ENCODE measurements around the gene KDM4C.
A peak's percentile ranks its signal among the peaks of the same experiment; 100 is the strongest.

Gene KDM4C

GRCh38 chr9:6870149-6870548 lies 112.4 kb downstream of the KDM4C start:
- H3K4me1 Mint-ChIP-seq (ENCODE audit: low read depth in 2 of 2), result peaks cover 34 to 61% of the 10 kb centered on the region in 2 donors
- H3K4me3 Mint-ChIP-seq, result no peak overlapping the region
- ATAC-seq (replicated peaks) (no peak), DNase-seq (no peak)
- peaks cover 5% of the 10 kb centered on the region for H3K36me3 Mint-ChIP-seq (ENCODE audit: insufficient read depth)
- H3K9me3 Mint-ChIP-seq, result no peaks in the 10 kb centered on the region
- peak overlapping the region; percentile 24 to 75 for H3K27ac Mint-ChIP-seq
- H3K27me3 Mint-ChIP-seq, result no peaks in the 10 kb centered on the region

GRCh38 chr9:6870650-6871477 lies 113.1 kb downstream of the KDM4C start:
- H3K4me1 Mint-ChIP-seq (ENCODE audit: low read depth in 2 of 2), result peaks cover 40 to 68% of the 10 kb centered on the region in 2 donors
- no peak for DNase-seq
- ATAC-seq (replicated peaks), result no peak
- H3K9me3 Mint-ChIP-seq, result no peaks in the 10 kb centered on the region
- peaks cover 5% of the 10 kb centered on the region for H3K36me3 Mint-ChIP-seq (ENCODE audit: insufficient read depth)
- H3K27ac Mint-ChIP-seq, result peak overlapping the region; percentile 24 to 75
- H3K4me3 Mint-ChIP-seq, result no peak overlapping the region
- no peaks in the 10 kb centered on the region for H3K27me3 Mint-ChIP-seq

GRCh38 chr9:6873857-6874256 lies 116.1 kb downstream of the KDM4C start:
- ATAC-seq (replicated peaks) (peak; percentile 91), DNase-seq (peak; percentile 4 to 20 (median 5))
- Mint-ChIP-seq H3K27me3 (no peaks in the 10 kb centered on the region), H3K36me3 (ENCODE audit: insufficient read depth) (peaks cover 5% of the 10 kb centered on the region), H3K27ac (peak overlapping the region; percentile 62 to 66), H3K9me3 (no peaks in the 10 kb centered on the region), H3K4me3 (peak overlapping the region; percentile 35 to 42), H3K4me1 (ENCODE audit: low read depth in 2 of 2) (peaks cover 49 to 78% of the 10 kb centered on the region in 2 donors)

- H3K9me3 Mint-ChIP-seq, result no peaks in the 10 kb centered on the region
- DNase-seq, result no peak
- H3K36me3 Mint-ChIP-seq (ENCODE audit: insufficient read depth), result peaks cover 8% of the 10 kb centered on the region
- peaks cover 44 to 61% of the 10 kb centered on the region in 2 donors for H3K4me1 Mint-ChIP-seq (ENCODE audit: low read depth in 2 of 2)
- peak overlapping the region; percentile 6 to 74 for H3K27ac Mint-ChIP-seq
- H3K27me3 Mint-ChIP-seq, result no peaks in the 10 kb centered on the region
- H3K4me3 Mint-ChIP-seq, result no peak overlapping the region
- ATAC-seq (replicated peaks), result no peak
These were observed 118.6 kb downstream of the KDM4C start for GRCh38 chr9:6876195-6876894.

GRCh38 chr9:6877671-6878161 lies 119.9 kb downstream of the KDM4C start:
- ATAC-seq (replicated peaks) (no peak), DNase-seq (no peak)
- H3K27me3 Mint-ChIP-seq, result no peaks in the 10 kb centered on the region
- peaks cover 8% of the 10 kb centered on the region for H3K36me3 Mint-ChIP-seq (ENCODE audit: insufficient read depth)
- H3K27ac Mint-ChIP-seq, result no peak overlapping the region
- H3K9me3 Mint-ChIP-seq, result no peaks in the 10 kb centered on the region
- H3K4me1 Mint-ChIP-seq (ENCODE audit: low read depth in 2 of 2), result peaks cover 37 to 49% of the 10 kb centered on the region in 2 donors
- H3K4me3 Mint-ChIP-seq, result no peak overlapping the region

- peaks cover 3% of the 10 kb centered on the region for H3K36me3 Mint-ChIP-seq (ENCODE audit: insufficient read depth)
- H3K4me3 Mint-ChIP-seq, result no peak overlapping the region
- H3K4me1 Mint-ChIP-seq (ENCODE audit: low read depth in 2 of 2), result peaks cover 31 to 40% of the 10 kb centered on the region in 2 donors
- ATAC-seq (replicated peaks), result no peak
- no peak for DNase-seq
- no peak overlapping the region for H3K27ac Mint-ChIP-seq
- H3K27me3 Mint-ChIP-seq, result no peaks in the 10 kb centered on the region
- no peaks in the 10 kb centered on the region for H3K9me3 Mint-ChIP-seq
These were observed 122.9 kb downstream of the KDM4C start for GRCh38 chr9:6880626-6881025.

GRCh38 chr9:6884101-6884500 lies 126.3 kb downstream of the KDM4C start:
- no peak overlapping the region for H3K27ac Mint-ChIP-seq
- H3K4me1 Mint-ChIP-seq (ENCODE audit: low read depth in 2 of 2), result peaks cover 16 to 17% of the 10 kb centered on the region in 2 donors
- H3K4me3 Mint-ChIP-seq, result no peak overlapping the region
- DNase-seq (no peak), ATAC-seq (replicated peaks) (no peak)
- peaks cover 14% of the 10 kb centered on the region for H3K36me3 Mint-ChIP-seq (ENCODE audit: insufficient read depth)
- H3K9me3 Mint-ChIP-seq, result no peaks in the 10 kb centered on the region
- H3K27me3 Mint-ChIP-seq, result no peaks in the 10 kb centered on the region

- H3K4me1 Mint-ChIP-seq (ENCODE audit: low read depth in 2 of 2), result peaks cover 23% of the 10 kb centered on the region in 2 donors
- H3K27me3 Mint-ChIP-seq, result no peaks in the 10 kb centered on the region
- no peak overlapping the region for H3K4me3 Mint-ChIP-seq
- DNase-seq (no peak), ATAC-seq (replicated peaks) (peak; percentile 49)
- H3K27ac Mint-ChIP-seq, result no peak overlapping the region
- peaks cover 16% of the 10 kb centered on the region for H3K36me3 Mint-ChIP-seq (ENCODE audit: insufficient read depth)
- H3K9me3 Mint-ChIP-seq, result no peaks in the 10 kb centered on the region
These were observed 127.2 kb downstream of the KDM4C start for GRCh38 chr9:6884990-6885389.

GRCh38 chr9:6887051-6887450 lies 129.3 kb downstream of the KDM4C start:
- H3K27ac Mint-ChIP-seq, result no peak overlapping the region
- ATAC-seq (replicated peaks) (no peak), DNase-seq (no peak)
- H3K4me1 Mint-ChIP-seq (ENCODE audit: low read depth in 2 of 2), result peaks cover 32 to 35% of the 10 kb centered on the region in 2 donors
- no peak overlapping the region for H3K4me3 Mint-ChIP-seq
- H3K9me3 Mint-ChIP-seq, result no peaks in the 10 kb centered on the region
- peaks cover 18% of the 10 kb centered on the region for H3K36me3 Mint-ChIP-seq (ENCODE audit: insufficient read depth)
- H3K27me3 Mint-ChIP-seq, result no peaks in the 10 kb centered on the region

- peak; percentile 33 for ATAC-seq (replicated peaks)
- H3K9me3 Mint-ChIP-seq, result no peaks in the 10 kb centered on the region
- H3K36me3 Mint-ChIP-seq (ENCODE audit: insufficient read depth), result peaks cover 23% of the 10 kb centered on the region
- H3K27ac Mint-ChIP-seq, result no peak overlapping the region
- H3K4me3 Mint-ChIP-seq, result no peak overlapping the region
- H3K4me1 Mint-ChIP-seq (ENCODE audit: low read depth in 2 of 2), result peaks cover 39 to 41% of the 10 kb centered on the region in 2 donors
- H3K27me3 Mint-ChIP-seq, result no peaks in the 10 kb centered on the region
- DNase-seq, result no peak
These were observed 132.1 kb downstream of the KDM4C start for GRCh38 chr9:6889868-6890267.

GRCh38 chr9:6893350-6894131 lies 135.8 kb downstream of the KDM4C start:
- no peak for DNase-seq
- Mint-ChIP-seq H3K9me3 (no peaks in the 10 kb centered on the region), H3K27ac (no peak overlapping the region), H3K27me3 (no peaks in the 10 kb centered on the region), H3K4me3 (peak overlapping the region; percentile 15 to 32), H3K36me3 (ENCODE audit: insufficient read depth) (peaks cover 18% of the 10 kb centered on the region), H3K4me1 (ENCODE audit: low read depth in 2 of 2) (peaks cover 33 to 50% of the 10 kb centered on the region in 2 donors)
- ATAC-seq (replicated peaks), result peak; percentile 60

- Mint-ChIP-seq H3K27me3 (no peaks in the 10 kb centered on the region), H3K4me1 (ENCODE audit: low read depth in 2 of 2) (peaks cover 33 to 56% of the 10 kb centered on the region in 2 donors), H3K27ac (no peak overlapping the region), H3K9me3 (no peaks in the 10 kb centered on the region), H3K4me3 (peak overlapping the region in 1 of 2 donors; percentile 32), H3K36me3 (ENCODE audit: insufficient read depth) (peaks cover 18% of the 10 kb centered on the region)
- no peak for DNase-seq
- ATAC-seq (replicated peaks), result peak; percentile 41
These were observed 136.4 kb downstream of the KDM4C start for GRCh38 chr9:6894135-6894534.

- ATAC-seq (replicated peaks) (no peak), DNase-seq (no peak)
- H3K4me3 Mint-ChIP-seq, result no peak overlapping the region
- peaks cover 13% of the 10 kb centered on the region for H3K36me3 Mint-ChIP-seq (ENCODE audit: insufficient read depth)
- no peaks in the 10 kb centered on the region for H3K27me3 Mint-ChIP-seq
- H3K9me3 Mint-ChIP-seq, result no peaks in the 10 kb centered on the region
- H3K4me1 Mint-ChIP-seq (ENCODE audit: low read depth in 2 of 2), result peaks cover 18 to 49% of the 10 kb centered on the region in 2 donors
- no peak overlapping the region for H3K27ac Mint-ChIP-seq
These were observed 138.0 kb downstream of the KDM4C start for GRCh38 chr9:6895754-6896153.

All from effector memory CD8-positive, alpha-beta T cell (primary cell).